Activated T-cell treated with anti-CD3 and anti-CD28 coated beads, Interleukin-2, amount 50 U/mL, for 24 hours (primary cell): Measurements from ENCODE around the gene ZFYVE28.

ENCODE experiments used
- DNase-seq: peaks from one replicate; pipeline ENCODE4 v3.0.0-alpha.2; 2020
- H3K27ac Mint-ChIP-seq: 2 replicates; pipeline ENCODE4 v1.8.0; 2020; ENCODE audit warnings: mild to moderate bottlenecking, mixed read lengths
- H3K27me3 Mint-ChIP-seq: 2 replicates; pipeline ENCODE4 v1.8.0; 2020; ENCODE audit warnings: mixed read lengths
- H3K36me3 Mint-ChIP-seq: 2 replicates; pipeline ENCODE4 v1.8.0; 2020; ENCODE audit warnings: low read depth, mixed read lengths
- H3K4me1 Mint-ChIP-seq: 2 replicates; pipeline ENCODE4 v1.8.0; 2020; ENCODE audit warnings: low read depth, mixed read lengths
- H3K4me3 Mint-ChIP-seq: 2 replicates; pipeline ENCODE4 v1.8.0; 2020; ENCODE audit warnings: mild to moderate bottlenecking, moderate library complexity, mixed read lengths
- H3K9me3 Mint-ChIP-seq: 2 replicates; pipeline ENCODE4 v1.8.0; 2020; ENCODE audit warnings: mixed read lengths

The ZFYVE28 gene

GRCh38 chr4:2295900-2296442, 122.5 kb downstream of the ZFYVE28 start:
- Mint-ChIP-seq H3K27me3 (no peaks in the 10 kb centered on the region), H3K4me3 (no peak overlapping the region), H3K9me3 (no peaks in the 10 kb centered on the region), H3K27ac (no peak overlapping the region), H3K36me3 (no peaks in the 10 kb centered on the region), H3K4me1 (peaks cover 50% of the 10 kb centered on the region)
- peak; percentile 34 for DNase-seq

- H3K27me3 Mint-ChIP-seq = no peaks in the 10 kb centered on the region
These were observed 122.9 kb downstream of the ZFYVE28 start for GRCh38 chr4:2295500-2295899.

DNA sequence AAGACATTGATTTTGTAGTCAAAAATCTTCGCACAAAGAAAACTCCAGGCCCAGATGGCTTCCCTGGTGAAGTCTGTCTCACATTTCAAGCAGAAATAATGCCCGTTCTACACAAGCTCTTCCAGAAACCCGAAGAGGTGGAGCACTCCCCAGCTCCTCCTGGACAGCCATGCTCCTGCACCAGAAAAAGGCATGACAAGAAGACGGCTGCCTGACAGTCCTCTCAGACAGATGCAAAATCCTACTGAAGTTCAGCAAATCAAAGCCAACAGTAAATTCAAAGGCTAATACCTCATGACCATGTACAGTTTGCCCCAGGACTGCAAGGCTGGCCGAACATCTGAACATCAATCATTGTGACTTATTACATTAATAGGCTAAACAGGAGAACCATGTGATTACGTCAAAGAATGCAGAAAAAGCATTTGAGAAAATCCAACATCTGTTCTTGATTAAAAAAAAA, 125.8 kb downstream of the ZFYVE28 start:
- Mint-ChIP-seq H3K9me3 (no peaks in the 10 kb centered on the region), H3K27ac (no peak overlapping the region), H3K4me1 (peaks cover 60% of the 10 kb centered on the region), H3K36me3 (no peaks in the 10 kb centered on the region), H3K27me3 (no peaks in the 10 kb centered on the region), H3K4me3 (no peak overlapping the region)
- DNase-seq = no peak

More at GRCh38 chr4:2295500-2295899, 122.9 kb downstream of the ZFYVE28 start:
- no peak overlapping the region for H3K4me3 Mint-ChIP-seq
- H3K9me3 Mint-ChIP-seq = no peaks in the 10 kb centered on the region
- H3K4me1 Mint-ChIP-seq = peaks cover 55% of the 10 kb centered on the region
- peak overlapping the region; percentile 26 for H3K27ac Mint-ChIP-seq
- peak; percentile 38 for DNase-seq
- H3K36me3 Mint-ChIP-seq = no peaks in the 10 kb centered on the region

- H3K4me1 Mint-ChIP-seq = peaks cover 53% of the 10 kb centered on the region
- peak overlapping the region; percentile 77 for H3K27ac Mint-ChIP-seq
- DNase-seq = peak; percentile 29
- H3K36me3 Mint-ChIP-seq = no peaks in the 10 kb centered on the region
- no peaks in the 10 kb centered on the region for H3K9me3 Mint-ChIP-seq
- H3K4me3 Mint-ChIP-seq = no peak overlapping the region
- H3K27me3 Mint-ChIP-seq = no peaks in the 10 kb centered on the region
These were observed 126.5 kb downstream of the ZFYVE28 start for GRCh38 chr4:2291705-2292645.

- Mint-ChIP-seq H3K4me1 (peaks cover 50% of the 10 kb centered on the region), H3K9me3 (no peaks in the 10 kb centered on the region), H3K27me3 (no peaks in the 10 kb centered on the region), H3K4me3 (peak overlapping the region; percentile 57), H3K36me3 (no peaks in the 10 kb centered on the region), H3K27ac (peak overlapping the region; percentile 77)
- DNase-seq = peak; percentile 67
These were observed 127.3 kb downstream of the ZFYVE28 start for GRCh38 chr4:2290974-2291704.

DNA sequence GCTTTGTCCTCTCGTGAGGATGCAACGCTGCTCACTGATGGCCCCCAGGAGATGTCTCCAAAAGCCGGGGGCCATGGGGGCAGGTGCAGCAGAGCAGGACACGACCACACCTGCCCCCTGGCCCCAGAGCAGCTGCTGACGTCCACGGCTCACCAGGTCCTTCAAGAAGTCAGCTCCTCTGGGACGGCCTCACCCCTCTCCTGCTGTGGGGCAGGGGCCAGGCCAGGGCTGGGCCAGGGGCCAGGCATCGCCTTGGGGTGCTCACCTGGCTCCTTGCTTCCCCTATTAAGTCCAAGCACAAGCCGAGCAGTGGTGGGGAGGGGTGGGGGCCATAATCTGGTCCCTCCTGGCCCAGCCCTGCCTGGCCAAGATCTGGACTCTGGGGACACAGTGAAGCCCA, 128.0 kb downstream of the ZFYVE28 start:
- peak overlapping the region; percentile 57 for H3K4me3 Mint-ChIP-seq

GRCh38 chr4:2289955-2290333, 128.5 kb downstream of the ZFYVE28 start:
- Mint-ChIP-seq H3K36me3 (no peaks in the 10 kb centered on the region), H3K27ac (no peak overlapping the region), H3K4me1 (peaks cover 50% of the 10 kb centered on the region), H3K9me3 (no peaks in the 10 kb centered on the region), H3K4me3 (no peak overlapping the region), H3K27me3 (no peaks in the 10 kb centered on the region)
- peak; percentile 31 for DNase-seq

More for the DNA sequence above, 128.0 kb downstream of the ZFYVE28 start:
- peaks cover 47% of the 10 kb centered on the region for H3K4me1 Mint-ChIP-seq
- no peaks in the 10 kb centered on the region for H3K27me3 Mint-ChIP-seq
- no peaks in the 10 kb centered on the region for H3K36me3 Mint-ChIP-seq
- DNase-seq = peak; percentile 30
- H3K9me3 Mint-ChIP-seq = no peaks in the 10 kb centered on the region
- H3K27ac Mint-ChIP-seq = peak overlapping the region; percentile 77

GRCh38 chr4:2289311-2289954, 129.0 kb downstream of the ZFYVE28 start:
- Mint-ChIP-seq H3K4me1 (peaks cover 52% of the 10 kb centered on the region), H3K9me3 (no peaks in the 10 kb centered on the region), H3K36me3 (no peaks in the 10 kb centered on the region), H3K4me3 (no peak overlapping the region), H3K27me3 (no peaks in the 10 kb centered on the region), H3K27ac (no peak overlapping the region)
- DNase-seq = peak; percentile 26

DNA sequence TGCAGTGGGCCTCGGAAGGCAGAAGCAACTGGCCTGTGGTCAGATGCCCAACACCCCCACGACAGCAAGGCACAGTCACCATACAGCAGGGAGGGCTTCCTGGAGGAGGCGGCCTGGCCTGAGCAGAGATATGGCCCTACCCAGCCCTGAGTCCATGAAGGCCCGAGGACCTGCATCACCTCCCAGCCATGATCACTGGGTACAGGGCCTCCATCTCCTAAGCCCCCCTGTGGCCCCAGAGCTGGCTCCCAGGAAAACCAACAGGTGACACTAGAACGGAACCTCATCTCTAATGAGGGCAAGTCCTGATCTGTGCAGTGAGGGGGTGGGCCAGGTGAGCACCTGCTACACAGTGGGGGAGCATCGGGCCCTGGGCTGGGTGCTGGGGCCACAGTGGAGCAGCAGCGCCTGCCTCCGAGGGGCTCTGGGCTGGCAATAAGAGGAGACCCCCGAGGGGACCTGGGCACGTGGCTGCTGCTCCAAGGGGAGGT, 130.3 kb downstream of the ZFYVE28 start:
- H3K27me3 Mint-ChIP-seq = no peaks in the 10 kb centered on the region
- DNase-seq = no peak
- H3K27ac Mint-ChIP-seq = no peak overlapping the region
- H3K4me3 Mint-ChIP-seq = no peak overlapping the region
- H3K9me3 Mint-ChIP-seq = no peaks in the 10 kb centered on the region
- H3K4me1 Mint-ChIP-seq = peaks cover 53% of the 10 kb centered on the region
- no peaks in the 10 kb centered on the region for H3K36me3 Mint-ChIP-seq

- Mint-ChIP-seq H3K27ac (no peak overlapping the region), H3K9me3 (no peaks in the 10 kb centered on the region), H3K4me3 (no peak overlapping the region), H3K27me3 (no peaks in the 10 kb centered on the region), H3K36me3 (no peaks in the 10 kb centered on the region), H3K4me1 (peaks cover 56% of the 10 kb centered on the region)
- no peak for DNase-seq
These were observed 130.9 kb downstream of the ZFYVE28 start for GRCh38 chr4:2287594-2287915.

- Mint-ChIP-seq H3K27ac (no peak overlapping the region), H3K4me1 (peaks cover 56% of the 10 kb centered on the region), H3K9me3 (no peaks in the 10 kb centered on the region), H3K27me3 (no peaks in the 10 kb centered on the region), H3K36me3 (no peaks in the 10 kb centered on the region), H3K4me3 (no peak overlapping the region)
- no peak for DNase-seq
These were observed 131.4 kb downstream of the ZFYVE28 start for GRCh38 chr4:2286904-2287593.

- Mint-ChIP-seq H3K36me3 (no peaks in the 10 kb centered on the region), H3K4me3 (no peak overlapping the region), H3K27me3 (no peaks in the 10 kb centered on the region), H3K4me1 (peaks cover 61% of the 10 kb centered on the region), H3K27ac (peak overlapping the region; percentile 59), H3K9me3 (no peaks in the 10 kb centered on the region)
- DNase-seq = no peak
These were observed 132.6 kb downstream of the ZFYVE28 start for GRCh38 chr4:2285613-2286381.

DNA sequence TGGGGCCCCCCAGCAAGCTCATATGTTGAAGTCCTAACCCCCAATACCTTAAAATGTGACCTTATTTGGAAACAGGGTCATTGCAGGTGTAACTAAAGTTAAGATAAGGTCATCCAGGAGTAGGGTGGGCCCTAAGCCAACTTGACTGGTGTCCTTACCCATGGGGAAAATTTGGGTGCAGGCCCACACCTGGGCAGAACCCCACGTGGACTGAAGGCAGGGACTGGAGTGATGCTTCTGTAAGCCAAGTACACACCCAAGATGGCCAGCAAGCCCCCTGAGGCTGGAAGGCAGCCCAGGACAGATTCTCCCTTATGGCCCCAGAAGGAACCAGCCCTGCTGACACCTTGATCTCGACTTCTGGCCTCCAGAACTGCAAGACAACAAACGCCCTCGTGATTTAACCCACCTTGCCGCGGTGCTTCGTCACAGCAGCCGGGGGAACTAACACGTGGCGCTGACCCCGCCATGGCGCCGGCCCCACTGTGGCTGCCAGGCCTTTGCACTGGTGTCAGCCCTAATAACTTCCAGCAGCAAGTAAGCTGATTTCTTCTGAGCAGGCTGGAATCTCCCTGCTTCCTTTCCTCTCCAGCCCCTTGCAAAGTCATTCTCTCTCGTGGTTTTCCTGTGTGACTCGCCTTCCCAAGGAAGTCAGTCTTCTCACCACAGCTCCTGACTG, 133.4 kb downstream of the ZFYVE28 start:
- Mint-ChIP-seq H3K27me3 (no peaks in the 10 kb centered on the region), H3K27ac (peak overlapping the region; percentile 59), H3K9me3 (no peaks in the 10 kb centered on the region), H3K4me3 (no peak overlapping the region), H3K36me3 (no peaks in the 10 kb centered on the region), H3K4me1 (peaks cover 59% of the 10 kb centered on the region)
- no peak for DNase-seq
